IMR-90 (cell line): Measurements from ENCODE around the gene MGAT5B. TPM values are rescaled to one million over a fixed set of nuclear protein-coding genes. Genes with fewer than 3 reads are reported as not detected.

Experiments used
- ATAC-seq: fragments of 200-7000 bp; cut with Tn5 transposase; 2 replicates; pipeline ENCODE4 v1.9.1; 2020; ENCODE audit warnings: low read depth, mild to moderate bottlenecking, moderate library complexity
- BruUV-seq: library from RNA; stranded (reverse); fragments of 400-500 nt; replicated peaks from 2 replicates; lab custom pipeline; 2021; lab: Mats Ljungman, UMichigan
- CTCF ChIA-PET: fragments of 300-600 bp; formaldehyde crosslinking; extraction: SDS; loops from one replicate; lab custom pipeline; 2021; ENCODE audit warnings: antibody characterized with exemption; lab: Yijun Ruan, JAX
- POLR2A ChIA-PET: fragments of 300-600 bp; sonication (Branson Sonifier 250); formaldehyde crosslinking; loops from one replicate; lab custom pipeline; 2022; ENCODE audit warnings: antibody characterized with exemption; ENCODE audit not compliant: unreplicated experiment; lab: Charles Lee
- DNase-seq: peaks from one replicate; pipeline ENCODE4 v3.0.0; 2013
- H2AFZ ChIP-seq: replicated peaks from 2 replicates; pipeline ENCODE3; 2013; ENCODE audit warnings: low read length, mild to moderate bottlenecking; ENCODE audit not compliant: poor library complexity
- H2AK5ac ChIP-seq: 2 replicates; pipeline ENCODE4 v1.6.1; 2013; ENCODE audit warnings: low read depth, low read length, inconsistent platforms
- H2AK9ac ChIP-seq: replicated peaks from 2 replicates; pipeline ENCODE3; 2013; ENCODE audit warnings: mild to moderate bottlenecking, low read depth, low read length, moderate library complexity; ENCODE audit not compliant: poor library complexity
- H2BK120ac ChIP-seq: 2 replicates; pipeline ENCODE4 v1.6.1; 2013; ENCODE audit warnings: low read depth, low read length, inconsistent platforms
- H2BK15ac ChIP-seq: 3 replicates; pipeline ENCODE4 v1.6.1; 2013; ENCODE audit warnings: low read depth, low read length, inconsistent platforms
- H2BK20ac ChIP-seq: 2 replicates; pipeline ENCODE4 v1.6.1; 2013; ENCODE audit warnings: low read depth, mild to moderate bottlenecking, inconsistent platforms, low read length, moderate library complexity
- H2BK5ac ChIP-seq: 2 replicates; pipeline ENCODE4 v1.6.1; 2013; ENCODE audit warnings: mild to moderate bottlenecking, low read depth, low read length, inconsistent platforms; ENCODE audit not compliant: poor library complexity, severe bottlenecking
- H3K14ac ChIP-seq: replicated peaks from 2 replicates; pipeline ENCODE4 v1.6.1; 2013; ENCODE audit warnings: low read depth, low read length, inconsistent platforms
- H3K18ac ChIP-seq: 2 replicates; pipeline ENCODE4 v1.6.1; 2013; ENCODE audit warnings: low read depth, low read length, control low read depth
- H3K23ac ChIP-seq: 2 replicates; pipeline ENCODE4 v1.6.1; 2013; ENCODE audit warnings: low read depth, low read length, inconsistent platforms
- H3K27ac ChIP-seq: 2 replicates; pipeline ENCODE4 v1.5.1; 2013; ENCODE audit warnings: mild to moderate bottlenecking, control low read depth, low read length; ENCODE audit not compliant: insufficient read depth
- H3K27me3 ChIP-seq: 2 replicates; pipeline ENCODE4 v1.6.1; 2013; ENCODE audit warnings: low read length; ENCODE audit not compliant: control insufficient read depth, insufficient read depth
- H3K36me3 ChIP-seq: 2 replicates; pipeline ENCODE4 v1.6.1; 2013; ENCODE audit warnings: low read length, mixed read lengths; ENCODE audit not compliant: control insufficient read depth, insufficient read depth
- H3K4ac ChIP-seq: 2 replicates; pipeline ENCODE4 v1.6.1; 2013; ENCODE audit warnings: low read depth, low read length, inconsistent platforms
- H3K4me1 ChIP-seq: 2 replicates; pipeline ENCODE4 v1.6.1; 2013; ENCODE audit warnings: low read length, mixed read lengths; ENCODE audit not compliant: control insufficient read depth, insufficient read depth
- H3K4me2 ChIP-seq: 2 replicates; pipeline ENCODE4 v1.6.1; 2013; ENCODE audit warnings: low read depth, mild to moderate bottlenecking, control low read depth, low read length, moderate library complexity
- H3K4me3 ChIP-seq: 2 replicates; pipeline ENCODE4 v1.5.1; 2013; ENCODE audit warnings: low read depth, mild to moderate bottlenecking, control low read depth, low read length, moderate library complexity; ENCODE audit not compliant: insufficient read depth
- H3K56ac ChIP-seq: 2 replicates; pipeline ENCODE4 v1.6.1; 2013; ENCODE audit warnings: low read length, inconsistent platforms; ENCODE audit not compliant: insufficient read depth; ENCODE audit errors: extremely low read depth
- H3K79me1 ChIP-seq, 2 experiments: 2 replicates each; pipeline ENCODE4 v1.6.1; 2013; ENCODE audit warnings: low read length in 2 of 2, inconsistent platforms in 1 of 2, low read depth in 1 of 2
- H3K9ac ChIP-seq: 2 replicates; pipeline ENCODE4 v1.6.1; 2013; ENCODE audit warnings: low read depth, low read length, control low read depth
- H3K9me1 ChIP-seq: 2 replicates; pipeline ENCODE4 v1.6.1; 2013; ENCODE audit warnings: low read length, inconsistent platforms; ENCODE audit not compliant: insufficient read depth
- H3K9me3 ChIP-seq: 2 replicates; pipeline ENCODE4 v1.6.1; 2013; ENCODE audit warnings: low read length; ENCODE audit not compliant: control insufficient read depth, insufficient read depth
- H4K20me1 ChIP-seq: 2 replicates; pipeline ENCODE4 v1.6.1; 2013; ENCODE audit warnings: low read length, inconsistent platforms; ENCODE audit not compliant: insufficient read depth
- H4K5ac ChIP-seq: 2 replicates; pipeline ENCODE4 v1.6.1; 2013; ENCODE audit warnings: mild to moderate bottlenecking, low read depth, low read length, control low read depth
- H4K8ac ChIP-seq, 2 experiments: 2 replicates each; pipeline ENCODE4 v1.6.1; 2013; ENCODE audit warnings: low read depth in 2 of 2, low read length in 2 of 2, control low read depth in 1 of 2, inconsistent platforms in 1 of 2
- H4K91ac ChIP-seq: 2 replicates; pipeline ENCODE4 v1.6.1; 2013; ENCODE audit warnings: low read depth, low read length, inconsistent platforms; ENCODE audit not compliant: insufficient read depth
- CTCF ChIP-seq: conservative IDR thresholded peaks from 2 replicates; pipeline ENCODE4 v1.5.1; 2012; ENCODE audit warnings: mild to moderate bottlenecking, low read depth, low read length, improper control_type of control experiment
- MAZ ChIP-seq: IDR thresholded peaks from 2 replicates; pipeline ENCODE4 v1.6.1; 2012; ENCODE audit warnings: low read depth, mild to moderate bottlenecking, low read length, improper control_type of control experiment, moderate library complexity, borderline replicate concordance
- RAD21 ChIP-seq: IDR thresholded peaks from 2 replicates; pipeline ENCODE4 v1.6.1; 2012; ENCODE audit warnings: low read length, improper control_type of control experiment
- WGBS, 2 experiments: methylation state at CpG; one replicate each; pipeline versions ENCODE4 v1.1.5 to v1.1.7; 2013; ENCODE audit warnings: missing lambda C conversion rate in 2 of 2; ENCODE audit not compliant: insufficient read length in 1 of 2; ENCODE audit errors: extremely low coverage in 2 of 2; 5-methylcytosine and 5-hydroxymethylcytosine counted together
- dilution Hi-C: fragments of 300-500 bp; cut with HindIII; formaldehyde crosslinking; loops from one replicate; pipeline ENCODE4 v1.14.3; 2018; ENCODE audit warnings: low sequenced_read_pairs; ENCODE audit not compliant: unreplicated experiment
- in situ Hi-C: fragments of 300-500 bp; cut with MboI; formaldehyde crosslinking; loops from 3 replicates; pipeline ENCODE4 v1.14.3; 2019; ENCODE audit warnings: low sequenced_read_pairs, inconsistent platforms, mixed read lengths
- intact Hi-C: fragments of 100-400 bp; cut with micrococcal nuclease; formaldehyde crosslinking; loops from 2 replicates; pipeline ENCODE4 v1.10.0; 2022
- polyA plus RNA-seq, 3 experiments: library from polyadenylated mRNA; depleted of rRNA; stranded (reverse); fragments of >200 nt; gene quantifications; 2 replicates each; pipeline ENCODE4 v1.2.3, GENCODE V29; 2012; ENCODE audit warnings: low replicate concordance in 1 of 3
- total RNA-seq: library from RNA; depleted of rRNA; stranded (reverse); fragments of >200 nt; gene quantifications from 2 replicates; pipeline ENCODE4 v1.2.3, GENCODE V29; 2012

Gene MGAT5B
- total and polyA plus RNA-seq, 2 of the 4 experiments (the other 2 are of a cell fraction), result 0.54 to 2.0 TPM

- ATAC-seq (no peak), DNase-seq (no peak)
- Histone ChIP-seq H3K4me2 (no peak overlapping the region), H3K9me3 (no peaks in the 10 kb centered on the region), H4K8ac (no peak overlapping the region), H3K18ac (no peak overlapping the region), H2AK5ac (no peak overlapping the region), H2BK5ac (no peak overlapping the region), H3K56ac (no peak overlapping the region), H3K79me1 (no peaks in the 10 kb centered on the region), H3K4me3 (no peak overlapping the region), H3K36me3 (no peaks in the 10 kb centered on the region), H2AK9ac (no peak overlapping the region), H3K4ac (no peak overlapping the region), H3K27me3 (peaks cover 12% of the 10 kb centered on the region; the same call in 1 of the 2 replicates), H3K14ac (no peak overlapping the region), H3K23ac (no peak overlapping the region), H4K20me1 (no peaks in the 10 kb centered on the region), H3K9ac (no peak overlapping the region), H4K5ac (no peak overlapping the region), H2AFZ (peak overlapping the region; percentile 14), H2BK120ac (no peak overlapping the region), H3K27ac (no peak overlapping the region), H3K9me1 (no peaks in the 10 kb centered on the region), H2BK20ac (no peak overlapping the region), H4K91ac (no peak overlapping the region), H2BK15ac (no peak overlapping the region), H3K4me1 (no peaks in the 10 kb centered on the region)
- CTCF ChIA-PET, result no interaction called here
- POLR2A ChIA-PET, result no interaction called here
- in situ Hi-C loops (no loop called here), intact Hi-C loops (no loop called here), dilution Hi-C loops (no loop called here)
- no TSS peak for BruUV-seq
- peak; percentile 11; the same call in 1 of the 2 replicates for TF ChIP-seq CTCF
- TF ChIP-seq MAZ, result no peak
- TF ChIP-seq RAD21, result peak; percentile 29
- 81% methylated on average over 7 of the region's 13 CpGs; no CpG with 5 or more reads in 1 of the 2 experiments for WGBS, 2 experiments
Observed at GRCh38 chr17:76940738-76941350, 72.6 kb downstream of the MGAT5B start.
